ENCODE results near the gene THAP12.
A peak's percentile ranks its signal among the peaks of the same experiment; 100 is the strongest.

THAP12 gene

DNA sequence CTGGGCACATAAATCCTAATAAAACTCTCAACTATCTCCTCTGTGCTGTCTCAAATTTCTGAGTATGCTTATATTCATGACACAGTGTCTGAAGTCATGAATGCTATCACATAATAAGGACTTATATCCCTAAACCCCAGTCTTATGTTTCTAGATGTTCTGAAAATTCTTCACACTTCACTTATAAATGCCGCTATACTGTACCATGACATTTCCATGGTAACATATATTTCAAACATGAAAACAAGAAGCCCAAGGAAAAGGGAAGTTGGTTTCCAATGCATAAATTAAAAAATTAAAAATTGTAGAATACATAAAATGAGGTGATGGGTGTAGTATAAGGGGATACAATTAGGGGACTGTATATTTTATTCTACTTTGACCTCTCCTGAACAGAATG, 11.9 kb upstream of the THAP12 start:
- no peak for TF ChIP-seq ZFX (IDR thresholded peaks at IDR 0.05; ENCODE audit: borderline replicate concordance)
- TF ChIP-seq, protein P1, sequence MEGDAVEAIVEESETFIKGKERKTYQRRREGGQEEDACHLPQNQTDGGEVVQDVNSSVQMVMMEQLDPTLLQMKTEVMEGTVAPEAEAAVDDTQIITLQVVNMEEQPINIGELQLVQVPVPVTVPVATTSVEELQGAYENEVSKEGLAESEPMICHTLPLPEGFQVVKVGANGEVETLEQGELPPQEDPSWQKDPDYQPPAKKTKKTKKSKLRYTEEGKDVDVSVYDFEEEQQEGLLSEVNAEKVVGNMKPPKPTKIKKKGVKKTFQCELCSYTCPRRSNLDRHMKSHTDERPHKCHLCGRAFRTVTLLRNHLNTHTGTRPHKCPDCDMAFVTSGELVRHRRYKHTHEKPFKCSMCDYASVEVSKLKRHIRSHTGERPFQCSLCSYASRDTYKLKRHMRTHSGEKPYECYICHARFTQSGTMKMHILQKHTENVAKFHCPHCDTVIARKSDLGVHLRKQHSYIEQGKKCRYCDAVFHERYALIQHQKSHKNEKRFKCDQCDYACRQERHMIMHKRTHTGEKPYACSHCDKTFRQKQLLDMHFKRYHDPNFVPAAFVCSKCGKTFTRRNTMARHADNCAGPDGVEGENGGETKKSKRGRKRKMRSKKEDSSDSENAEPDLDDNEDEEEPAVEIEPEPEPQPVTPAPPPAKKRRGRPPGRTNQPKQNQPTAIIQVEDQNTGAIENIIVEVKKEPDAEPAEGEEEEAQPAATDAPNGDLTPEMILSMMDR (IDR thresholded peaks at IDR 0.05): no peak
- H3K27ac ChIP-seq: no peak overlapping the region

DNA sequence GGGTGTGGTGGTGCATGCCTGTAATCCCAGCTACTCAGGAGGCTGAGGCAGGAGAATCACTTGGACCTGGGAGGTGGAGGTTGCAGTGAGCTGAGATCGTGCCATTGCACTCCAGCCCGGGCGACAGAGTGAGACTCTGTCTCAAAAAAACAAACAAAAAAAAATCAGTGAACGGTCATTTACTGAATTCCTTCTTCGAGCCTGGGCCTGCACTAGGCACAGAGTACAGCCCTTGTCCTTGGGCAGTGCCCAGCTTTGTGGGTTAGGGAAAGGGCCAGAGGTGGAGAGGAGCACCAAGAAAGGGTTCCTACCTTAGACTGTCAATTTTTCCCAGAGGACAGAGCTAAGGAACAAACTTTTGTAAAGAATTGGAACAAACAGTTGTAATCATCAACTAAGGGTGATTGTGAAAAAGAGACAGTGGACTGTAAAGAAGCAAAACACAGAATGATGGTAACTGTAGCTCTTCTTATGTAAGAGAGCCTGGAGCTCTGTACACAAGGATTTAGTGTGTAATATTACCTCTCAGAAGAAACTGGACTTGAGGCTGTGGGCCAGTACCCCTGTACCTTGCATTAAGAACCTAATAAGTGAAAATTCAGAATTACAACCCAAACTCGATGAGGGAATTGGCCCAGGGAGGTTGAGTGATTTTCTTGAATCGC, 11.0 kb upstream of the THAP12 start:
- TF ChIP-seq, protein P1 (IDR thresholded peaks at IDR 0.05): no peak
- no peak for TF ChIP-seq ZFX (IDR thresholded peaks at IDR 0.05; ENCODE audit: borderline replicate concordance)
- H3K27ac ChIP-seq: no peak overlapping the region

DNA sequence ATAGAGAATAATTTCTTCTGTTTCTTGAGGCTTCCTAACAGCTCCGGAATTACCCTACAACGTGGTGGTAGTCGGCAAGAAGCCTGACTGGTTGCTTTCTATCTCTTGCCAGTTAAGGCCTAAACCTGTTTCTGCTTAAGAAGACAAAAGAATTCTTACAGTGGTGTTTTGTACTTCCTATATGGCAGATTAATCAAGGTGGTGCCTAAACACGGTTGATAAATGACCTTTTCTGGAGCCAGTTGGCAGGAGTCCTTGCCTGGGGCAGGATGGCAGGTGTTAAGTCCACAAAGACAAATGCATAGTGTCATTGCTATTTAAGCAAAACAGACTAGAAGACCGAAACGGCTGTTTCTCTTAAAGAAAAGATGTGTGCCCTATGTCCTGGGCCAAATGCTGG, 10.1 kb upstream of the THAP12 start:
- H3K27ac ChIP-seq: no peak overlapping the region
- no peak for TF ChIP-seq ZFX (IDR thresholded peaks at IDR 0.05; ENCODE audit: borderline replicate concordance)
- TF ChIP-seq, protein P1 (IDR thresholded peaks at IDR 0.05): no peak

DNA sequence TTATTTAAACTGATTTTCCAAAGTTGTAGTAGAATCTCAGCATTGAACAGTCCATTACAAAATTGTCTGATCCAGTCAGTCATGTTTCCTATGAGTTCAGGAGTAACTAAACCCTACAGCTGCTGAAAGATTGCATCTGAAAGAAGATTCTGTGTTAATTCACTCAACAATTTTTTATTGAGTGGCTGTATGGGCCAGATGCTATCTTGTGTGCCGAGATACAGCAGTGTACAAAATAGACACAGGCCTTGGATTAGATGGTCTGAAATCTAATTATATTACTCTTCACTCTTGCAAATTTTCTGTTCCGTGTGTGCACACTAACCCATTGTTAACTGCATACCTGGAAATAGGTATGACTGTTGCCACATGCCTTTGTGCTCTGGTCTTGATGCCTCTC, 7.5 kb upstream of the THAP12 start:
- TF ChIP-seq ZFX (IDR thresholded peaks at IDR 0.05; ENCODE audit: borderline replicate concordance): no peak
- TF ChIP-seq, protein P1 (IDR thresholded peaks at IDR 0.05): no peak
- H3K27ac ChIP-seq: no peak overlapping the region

DNA sequence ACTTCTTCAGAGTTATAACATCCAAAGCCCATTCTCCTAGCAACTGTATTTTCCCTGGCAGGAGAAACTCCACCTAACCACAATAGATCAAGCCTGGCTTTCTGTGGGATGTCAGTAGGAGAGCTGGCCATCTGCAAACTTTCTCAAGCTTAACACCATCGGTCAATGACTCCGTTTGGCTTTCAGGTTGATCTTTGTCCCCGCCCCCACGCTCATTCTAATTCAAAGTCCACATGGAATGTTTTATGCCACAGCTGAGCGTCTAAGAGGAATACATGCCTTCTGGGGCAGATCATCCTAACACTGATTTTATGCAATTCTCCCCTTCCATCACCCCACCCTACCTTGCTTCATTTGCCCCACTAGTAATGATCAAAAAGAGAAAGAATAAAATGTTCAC, 5.0 kb upstream of the THAP12 start:
- TF ChIP-seq, protein P1 (IDR thresholded peaks at IDR 0.05): no peak
- TF ChIP-seq ZFX (IDR thresholded peaks at IDR 0.05; ENCODE audit: borderline replicate concordance): no peak
- no peak overlapping the region for H3K27ac ChIP-seq

DNA sequence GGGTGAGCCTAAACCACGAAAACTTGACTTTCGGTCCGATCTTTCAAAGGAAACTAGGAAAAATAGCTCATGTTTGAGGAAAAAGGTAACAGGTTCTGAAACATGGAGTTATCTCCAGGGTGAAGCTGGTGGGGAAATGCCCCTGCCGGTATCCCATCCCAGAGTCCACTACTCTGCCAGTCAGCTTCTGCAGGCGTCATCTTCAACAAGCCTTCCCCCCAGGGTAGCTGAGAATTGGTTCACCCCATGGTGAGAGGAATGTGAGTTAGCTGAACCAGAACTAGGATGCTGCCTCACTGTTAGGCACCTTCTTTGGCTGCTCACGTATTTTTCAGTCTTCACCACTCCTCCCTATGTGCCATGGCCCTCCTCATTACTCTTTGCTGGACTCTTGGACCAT, 1.3 kb upstream of the THAP12 start:
- H3K27ac ChIP-seq: no peak overlapping the region
- TF ChIP-seq, protein P1 (IDR thresholded peaks at IDR 0.05): no peak

DNA sequence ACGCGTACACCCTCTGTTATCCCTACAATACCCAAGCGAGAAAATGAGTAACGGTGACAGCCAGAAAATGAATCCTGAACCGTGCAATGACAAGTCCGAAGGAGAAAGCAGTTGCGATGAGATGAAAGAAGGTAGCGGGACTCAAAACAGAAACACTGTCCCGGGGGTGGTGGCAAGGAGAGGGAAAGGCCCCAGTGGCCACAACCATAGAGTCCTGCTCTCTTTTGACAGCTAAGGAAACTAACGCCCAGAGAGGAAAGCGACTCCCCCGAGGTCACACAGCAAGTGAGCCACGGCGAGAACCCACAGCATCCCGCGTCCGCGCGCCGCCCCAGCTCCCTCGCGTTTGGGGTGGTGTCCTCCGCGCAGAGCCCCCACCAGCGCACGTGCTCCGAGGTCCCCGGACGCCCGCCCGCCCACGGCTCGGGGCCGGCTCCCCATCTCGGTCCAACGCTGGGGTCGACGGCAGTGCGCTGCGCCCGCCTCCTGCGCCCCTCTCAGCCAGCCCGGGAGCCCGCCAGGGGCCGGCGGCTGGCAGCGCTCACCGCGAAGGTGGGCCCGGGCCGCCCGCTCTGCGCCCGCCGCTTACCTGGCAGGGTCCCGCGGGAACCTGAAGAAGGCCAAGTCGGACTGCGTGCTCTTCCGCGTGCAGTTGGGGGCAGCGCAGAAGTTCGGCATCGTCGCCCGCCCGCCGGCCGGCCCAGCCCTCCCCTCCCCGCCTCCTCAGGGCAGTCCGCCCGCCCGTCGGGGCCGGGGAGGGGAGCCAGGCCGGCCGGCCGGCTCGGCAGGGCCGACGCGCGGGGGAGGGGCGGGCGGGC, 564 bp downstream of the THAP12 start:
- TF ChIP-seq, protein P1 (IDR thresholded peaks at IDR 0.05): no peak
- no peak for TF ChIP-seq ZFX (IDR thresholded peaks at IDR 0.05; ENCODE audit: borderline replicate concordance)
- H3K27ac ChIP-seq: peak overlapping the region; percentile 87

Measured in 22Rv1 (cell line).